Measurements from ENCODE around the gene BACE2.

Gene BACE2

DNA sequence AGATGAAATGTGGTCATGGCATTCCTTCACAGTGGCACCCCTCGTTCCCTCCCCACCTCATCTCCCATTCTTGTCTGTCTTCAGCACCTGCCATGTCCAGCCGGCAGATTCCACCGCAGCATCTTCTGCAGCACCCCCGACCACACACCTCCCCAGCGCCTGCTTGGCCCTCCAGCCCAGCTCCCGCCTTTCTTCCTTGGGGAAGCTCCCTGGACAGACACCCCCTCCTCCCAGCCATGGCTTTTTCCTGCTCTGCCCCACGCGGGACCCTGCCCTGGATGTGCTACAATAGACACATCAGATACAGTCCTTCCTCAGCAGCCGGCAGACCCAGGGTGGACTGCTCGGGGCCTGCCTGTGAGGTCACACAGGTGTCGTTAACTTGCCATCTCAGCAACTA, 81.5 kb downstream of the BACE2 start:
- H3K9me3 ChIP-seq (ENCODE audit: control insufficient read depth, insufficient read depth, low read depth, low read length), result no peaks in the 10 kb centered on the region
- H3K4me3 ChIP-seq (ENCODE audit: low read depth, low read length), result no peak overlapping the region
- no peak overlapping the region for H3K27ac ChIP-seq (ENCODE audit: extremely low read depth, low read depth, low read length)
- H3K4me1 ChIP-seq (ENCODE audit: control insufficient read depth, insufficient read depth, low read length), result peaks cover 14% of the 10 kb centered on the region
- peaks cover 7 to 38% of the 10 kb centered on the region in 2 experiments; a peak in 2 of 3 replicates for H3K36me3 ChIP-seq (ENCODE audit: control insufficient read depth in 2 of 2, insufficient read depth in 1 of 2, low read length in 2 of 2)
- POLR2A ChIA-PET, result no interaction called here
- TF ChIP-seq ZNF133 (tag by site-specific recombination; IDR thresholded peaks at IDR 0.05) (no peak), ZNF394 (tag by site-specific recombination; IDR thresholded peaks at IDR 0.05; ENCODE audit: borderline replicate concordance) (no peak), ZNF629 (tag by site-specific recombination; IDR thresholded peaks at IDR 0.05) (no peak), SP3 (tag by site-specific recombination; IDR thresholded peaks at IDR 0.05) (no peak), GLIS2 (tag by site-specific recombination; IDR thresholded peaks at IDR 0.05) (no peak), ZNF521 (tag by site-specific recombination; IDR thresholded peaks at IDR 0.05) (no peak), ZNF146 (tag by site-specific recombination; IDR thresholded peaks at IDR 0.05) (no peak), ZNF558 (tag by site-specific recombination; IDR thresholded peaks at IDR 0.05) (no peak), ZNF585B (tag by site-specific recombination; IDR thresholded peaks at IDR 0.05) (no peak), ZNF473 (tag by site-specific recombination; IDR thresholded peaks at IDR 0.05) (no peak), ZNF19 (tag by site-specific recombination; IDR thresholded peaks at IDR 0.05; ENCODE audit: low read depth) (no peak), TCF7L2 (IDR thresholded peaks at IDR 0.05; ENCODE audit: borderline replicate concordance, low read depth, low read length) (no peak), ZNF292 (tag by site-specific recombination; IDR thresholded peaks at IDR 0.05; ENCODE audit: borderline replicate concordance, low read depth) (no peak), ZNF221 (tag by site-specific recombination; IDR thresholded peaks at IDR 0.05; ENCODE audit: borderline replicate concordance) (no peak)
- TF ChIP-seq, protein P1, sequence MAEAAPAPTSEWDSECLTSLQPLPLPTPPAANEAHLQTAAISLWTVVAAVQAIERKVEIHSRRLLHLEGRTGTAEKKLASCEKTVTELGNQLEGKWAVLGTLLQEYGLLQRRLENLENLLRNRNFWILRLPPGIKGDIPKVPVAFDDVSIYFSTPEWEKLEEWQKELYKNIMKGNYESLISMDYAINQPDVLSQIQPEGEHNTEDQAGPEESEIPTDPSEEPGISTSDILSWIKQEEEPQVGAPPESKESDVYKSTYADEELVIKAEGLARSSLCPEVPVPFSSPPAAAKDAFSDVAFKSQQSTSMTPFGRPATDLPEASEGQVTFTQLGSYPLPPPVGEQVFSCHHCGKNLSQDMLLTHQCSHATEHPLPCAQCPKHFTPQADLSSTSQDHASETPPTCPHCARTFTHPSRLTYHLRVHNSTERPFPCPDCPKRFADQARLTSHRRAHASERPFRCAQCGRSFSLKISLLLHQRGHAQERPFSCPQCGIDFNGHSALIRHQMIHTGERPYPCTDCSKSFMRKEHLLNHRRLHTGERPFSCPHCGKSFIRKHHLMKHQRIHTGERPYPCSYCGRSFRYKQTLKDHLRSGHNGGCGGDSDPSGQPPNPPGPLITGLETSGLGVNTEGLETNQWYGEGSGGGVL (tag by site-specific recombination; IDR thresholded peaks at IDR 0.05), result no peak
- TF ChIP-seq, protein P2, sequence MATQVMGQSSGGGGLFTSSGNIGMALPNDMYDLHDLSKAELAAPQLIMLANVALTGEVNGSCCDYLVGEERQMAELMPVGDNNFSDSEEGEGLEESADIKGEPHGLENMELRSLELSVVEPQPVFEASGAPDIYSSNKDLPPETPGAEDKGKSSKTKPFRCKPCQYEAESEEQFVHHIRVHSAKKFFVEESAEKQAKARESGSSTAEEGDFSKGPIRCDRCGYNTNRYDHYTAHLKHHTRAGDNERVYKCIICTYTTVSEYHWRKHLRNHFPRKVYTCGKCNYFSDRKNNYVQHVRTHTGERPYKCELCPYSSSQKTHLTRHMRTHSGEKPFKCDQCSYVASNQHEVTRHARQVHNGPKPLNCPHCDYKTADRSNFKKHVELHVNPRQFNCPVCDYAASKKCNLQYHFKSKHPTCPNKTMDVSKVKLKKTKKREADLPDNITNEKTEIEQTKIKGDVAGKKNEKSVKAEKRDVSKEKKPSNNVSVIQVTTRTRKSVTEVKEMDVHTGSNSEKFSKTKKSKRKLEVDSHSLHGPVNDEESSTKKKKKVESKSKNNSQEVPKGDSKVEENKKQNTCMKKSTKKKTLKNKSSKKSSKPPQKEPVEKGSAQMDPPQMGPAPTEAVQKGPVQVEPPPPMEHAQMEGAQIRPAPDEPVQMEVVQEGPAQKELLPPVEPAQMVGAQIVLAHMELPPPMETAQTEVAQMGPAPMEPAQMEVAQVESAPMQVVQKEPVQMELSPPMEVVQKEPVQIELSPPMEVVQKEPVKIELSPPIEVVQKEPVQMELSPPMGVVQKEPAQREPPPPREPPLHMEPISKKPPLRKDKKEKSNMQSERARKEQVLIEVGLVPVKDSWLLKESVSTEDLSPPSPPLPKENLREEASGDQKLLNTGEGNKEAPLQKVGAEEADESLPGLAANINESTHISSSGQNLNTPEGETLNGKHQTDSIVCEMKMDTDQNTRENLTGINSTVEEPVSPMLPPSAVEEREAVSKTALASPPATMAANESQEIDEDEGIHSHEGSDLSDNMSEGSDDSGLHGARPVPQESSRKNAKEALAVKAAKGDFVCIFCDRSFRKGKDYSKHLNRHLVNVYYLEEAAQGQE (tag by site-specific recombination; IDR thresholded peaks at IDR 0.05), result no peak
- CTCF ChIA-PET, result no interaction called here

DNA sequence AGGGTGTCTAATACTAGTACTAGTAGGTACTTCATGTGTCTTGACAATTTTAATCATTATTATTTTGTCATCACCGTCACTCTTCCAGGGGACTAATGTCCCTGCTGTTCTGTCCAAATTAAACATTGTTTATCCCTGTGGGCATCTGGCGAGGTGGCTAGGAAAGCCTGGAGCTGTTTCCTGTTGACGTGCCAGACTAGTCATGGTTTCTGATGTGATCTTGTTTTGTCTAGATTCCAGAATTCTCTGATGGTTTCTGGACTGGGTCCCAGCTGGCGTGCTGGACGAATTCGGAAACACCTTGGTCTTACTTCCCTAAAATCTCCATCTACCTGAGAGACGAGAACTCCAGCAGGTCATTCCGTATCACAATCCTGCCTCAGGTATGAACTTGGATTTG, 82.6 kb downstream of the BACE2 start:
- no peak for TF ChIP-seq YY2 (tag by site-specific recombination; IDR thresholded peaks at IDR 0.05)
- peaks cover 14% of the 10 kb centered on the region for H3K4me1 ChIP-seq (ENCODE audit: control insufficient read depth, insufficient read depth, low read length)
- H3K9me3 ChIP-seq (ENCODE audit: control insufficient read depth, insufficient read depth, low read depth, low read length), result no peaks in the 10 kb centered on the region
- POLR2A ChIA-PET, result no interaction called here
- CTCF ChIA-PET, result no interaction called here
- peaks cover 4 to 38% of the 10 kb centered on the region in 2 experiments; a peak in 2 of 3 replicates for H3K36me3 ChIP-seq (ENCODE audit: control insufficient read depth in 2 of 2, insufficient read depth in 1 of 2, low read length in 2 of 2)
- H3K27ac ChIP-seq (ENCODE audit: extremely low read depth, low read depth, low read length), result no peak overlapping the region
- no peak overlapping the region for H3K4me3 ChIP-seq (ENCODE audit: low read depth, low read length)

DNA sequence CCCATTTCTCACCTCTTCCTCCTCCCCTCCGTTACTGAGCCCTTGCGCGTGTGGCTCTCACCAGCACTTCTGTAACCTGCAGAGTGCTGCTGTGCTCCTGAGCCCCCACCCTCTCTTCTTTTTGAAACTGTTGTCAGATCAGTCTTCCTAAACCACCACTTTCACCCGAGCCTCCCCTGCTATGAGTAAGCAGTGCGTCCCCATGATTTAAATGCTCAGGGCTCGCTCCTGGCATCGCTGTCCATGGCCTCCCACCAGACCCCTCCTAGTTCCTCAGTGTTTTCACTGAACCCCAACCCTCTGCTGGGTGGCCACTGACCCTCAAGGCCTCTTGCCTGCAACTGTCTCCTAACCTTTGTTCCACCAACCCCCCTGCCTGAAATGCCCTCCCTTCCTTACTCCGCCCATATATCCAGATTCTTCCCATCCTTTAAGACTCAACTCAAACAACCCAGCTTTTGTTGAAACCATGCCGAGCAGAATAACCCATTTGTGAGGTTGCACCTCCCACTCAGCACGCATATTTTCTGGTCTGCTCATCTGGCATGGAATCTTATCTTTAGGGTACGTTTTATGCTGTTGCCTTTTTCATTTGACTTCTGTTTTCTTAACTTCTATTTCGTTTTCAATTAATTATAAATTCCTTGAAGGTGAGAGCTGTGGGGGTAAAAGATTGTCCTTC, 84.1 kb downstream of the BACE2 start:
- Histone ChIP-seq H3K9me3 (ENCODE audit: control insufficient read depth, insufficient read depth, low read depth, low read length) (no peaks in the 10 kb centered on the region), H3K4me1 (ENCODE audit: control insufficient read depth, insufficient read depth, low read length) (peaks cover 14% of the 10 kb centered on the region), H3K36me3 (ENCODE audit: control insufficient read depth in 2 of 2, insufficient read depth in 1 of 2, low read length in 2 of 2) (peaks cover 4 to 35% of the 10 kb centered on the region in 2 experiments; a peak in 2 of 3 replicates), H3K27ac (ENCODE audit: extremely low read depth, low read depth, low read length) (no peak overlapping the region), H3K4me3 (ENCODE audit: low read depth, low read length) (no peak overlapping the region)
- ChIA-PET POLR2A (interaction anchor here (0.6 kb wide), 1 partner anchor 574 kb away, joined by 4 read pairs; no protein-coding TSS in a partner anchor), CTCF (no interaction called here)
- no peak for TF ChIP-seq ZNF510 (tag by site-specific recombination; IDR thresholded peaks at IDR 0.05; ENCODE audit: insufficient replicate concordance)
- no peak for TF ChIP-seq ZNF132 (tag by site-specific recombination; IDR thresholded peaks at IDR 0.05; ENCODE audit: borderline replicate concordance)
- TF ChIP-seq, protein P3, sequence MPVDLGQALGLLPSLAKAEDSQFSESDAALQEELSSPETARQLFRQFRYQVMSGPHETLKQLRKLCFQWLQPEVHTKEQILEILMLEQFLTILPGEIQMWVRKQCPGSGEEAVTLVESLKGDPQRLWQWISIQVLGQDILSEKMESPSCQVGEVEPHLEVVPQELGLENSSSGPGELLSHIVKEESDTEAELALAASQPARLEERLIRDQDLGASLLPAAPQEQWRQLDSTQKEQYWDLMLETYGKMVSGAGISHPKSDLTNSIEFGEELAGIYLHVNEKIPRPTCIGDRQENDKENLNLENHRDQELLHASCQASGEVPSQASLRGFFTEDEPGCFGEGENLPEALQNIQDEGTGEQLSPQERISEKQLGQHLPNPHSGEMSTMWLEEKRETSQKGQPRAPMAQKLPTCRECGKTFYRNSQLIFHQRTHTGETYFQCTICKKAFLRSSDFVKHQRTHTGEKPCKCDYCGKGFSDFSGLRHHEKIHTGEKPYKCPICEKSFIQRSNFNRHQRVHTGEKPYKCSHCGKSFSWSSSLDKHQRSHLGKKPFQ (tag by site-specific recombination; IDR thresholded peaks at IDR 0.05), result no peak
- no peak for TF ChIP-seq ZNF266 (tag by site-specific recombination; IDR thresholded peaks at IDR 0.05; ENCODE audit: low read depth)
- TF ChIP-seq ZNF548 (tag by site-specific recombination; IDR thresholded peaks at IDR 0.05), result no peak
- no peak for TF ChIP-seq ZNF354C (tag by site-specific recombination; IDR thresholded peaks at IDR 0.05; ENCODE audit: borderline replicate concordance, low read depth)
- TF ChIP-seq SCRT1 (tag by site-specific recombination; IDR thresholded peaks at IDR 0.05; ENCODE audit: borderline replicate concordance), result no peak
- TF ChIP-seq ZBTB8A (tag by site-specific recombination; IDR thresholded peaks at IDR 0.05), result no peak
